DMS79 treated with DMSO at 0.1 percent for 48 hours (cell line): Measurements from ENCODE around the gene FBXW7.

Experiments
- DNase-seq: peaks from one replicate; lab custom pipeline; 2025; lab: John Stamatoyannopoulos, UW

Gene FBXW7

DNA sequence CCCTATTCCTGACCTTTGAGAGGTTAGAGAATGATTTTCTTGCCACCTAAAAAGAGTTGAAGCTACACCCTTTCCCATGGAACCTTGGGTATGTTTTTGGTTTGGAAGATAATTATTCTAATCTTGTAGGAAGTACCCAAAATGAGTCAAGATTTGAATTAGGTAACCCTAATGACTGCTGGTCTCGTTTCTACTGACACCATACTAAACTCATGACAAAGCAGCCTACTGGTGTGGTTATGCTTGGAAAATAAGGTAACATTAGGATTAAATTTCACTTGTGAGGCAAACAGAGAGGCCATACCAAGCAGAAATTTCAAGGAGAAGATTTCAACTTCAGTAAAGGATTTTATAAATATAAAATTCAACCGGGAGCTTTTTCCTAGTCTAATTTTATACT, 107.9 kb downstream of the FBXW7 start:
- no peak for DNase-seq

DNA sequence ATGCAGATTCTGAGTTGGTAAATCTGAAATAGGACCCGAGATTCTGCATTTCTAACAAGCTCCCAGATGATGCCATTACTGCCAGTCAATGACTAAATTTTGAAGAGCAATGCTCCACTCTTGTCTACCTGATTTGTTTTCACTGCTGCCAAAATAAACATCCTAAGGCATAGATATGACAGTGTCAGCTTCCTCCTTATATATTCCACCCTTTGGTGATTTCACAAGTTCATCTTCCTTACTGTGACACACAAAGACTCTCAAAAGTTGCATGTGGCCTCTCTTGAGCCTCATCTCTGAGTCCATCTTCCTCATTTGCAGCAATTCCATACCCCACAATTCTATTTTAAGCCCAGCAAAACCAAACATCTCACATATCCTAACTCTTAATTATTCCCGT, 110.9 kb downstream of the FBXW7 start:
- DNase-seq, result no peak

DNA sequence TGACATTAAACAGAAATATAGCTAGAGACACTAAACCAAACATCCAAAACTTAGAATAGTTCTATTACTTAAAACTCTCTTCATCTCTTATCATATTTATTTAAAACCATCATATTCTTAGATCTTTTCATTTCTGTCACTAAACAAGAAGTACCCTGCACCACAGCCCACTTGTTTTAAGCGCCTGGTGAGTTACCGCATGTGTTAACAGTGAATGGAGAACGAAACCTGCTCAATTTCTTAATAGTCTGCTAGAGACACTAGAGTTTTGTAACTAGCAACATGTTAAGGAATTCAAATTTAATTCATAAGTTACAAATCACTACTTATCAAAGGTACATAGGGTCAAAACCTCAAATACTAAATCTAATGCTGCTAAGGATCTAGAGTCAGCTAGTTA, 111.5 kb downstream of the FBXW7 start:
- DNase-seq, result no peak

DNA sequence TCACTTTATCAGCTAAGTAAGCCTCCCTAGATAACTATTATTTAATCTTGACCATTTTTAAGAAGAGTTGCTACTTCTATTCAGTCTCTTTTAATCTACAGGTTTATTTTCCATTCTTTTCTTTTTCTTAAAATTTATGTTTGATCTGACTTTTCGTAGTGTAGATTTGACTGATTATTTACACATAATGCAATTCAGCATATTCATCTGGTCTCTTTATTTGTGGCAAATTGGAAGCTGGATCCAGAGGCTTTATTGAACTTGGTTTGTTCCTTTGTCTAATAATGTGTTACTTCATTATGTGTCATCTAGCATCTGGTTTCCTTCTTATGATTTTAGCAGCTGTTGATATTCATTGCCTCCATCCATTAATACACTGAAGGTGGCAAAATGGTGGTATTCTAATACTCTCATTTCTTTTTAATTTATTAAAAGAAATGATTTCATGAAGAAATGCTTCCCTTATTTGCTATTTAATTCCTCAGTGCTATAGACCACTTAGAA, 113.0 kb downstream of the FBXW7 start:
- no peak for DNase-seq

- DNase-seq, result no peak
Measured at GRCh38 chr4:152421576-152421975, 114.3 kb downstream of the FBXW7 start.

GRCh38 chr4:152419809-152420208, 116.1 kb downstream of the FBXW7 start:
- no peak for DNase-seq

- DNase-seq, result no peak
Measured at GRCh38 chr4:152417673-152418072, 118.2 kb downstream of the FBXW7 start.

- DNase-seq, result no peak
Measured at GRCh38 chr4:152415980-152416379, 119.9 kb downstream of the FBXW7 start.

- DNase-seq, result no peak
Measured at GRCh38 chr4:152408514-152409327, 127.2 kb downstream of the FBXW7 start.

- DNase-seq, result no peak
Measured at GRCh38 chr4:152401424-152401823, 134.5 kb downstream of the FBXW7 start.

GRCh38 chr4:152399246-152399645, 136.6 kb downstream of the FBXW7 start:
- no peak for DNase-seq

- DNase-seq, result no peak
Measured at GRCh38 chr4:152398060-152398459, 137.8 kb downstream of the FBXW7 start.

- no peak for DNase-seq
Measured at GRCh38 chr4:152394791-152395190, 141.1 kb downstream of the FBXW7 start.

- DNase-seq, result no peak
Measured at GRCh38 chr4:152392079-152392478, 143.8 kb downstream of the FBXW7 start.

DNA sequence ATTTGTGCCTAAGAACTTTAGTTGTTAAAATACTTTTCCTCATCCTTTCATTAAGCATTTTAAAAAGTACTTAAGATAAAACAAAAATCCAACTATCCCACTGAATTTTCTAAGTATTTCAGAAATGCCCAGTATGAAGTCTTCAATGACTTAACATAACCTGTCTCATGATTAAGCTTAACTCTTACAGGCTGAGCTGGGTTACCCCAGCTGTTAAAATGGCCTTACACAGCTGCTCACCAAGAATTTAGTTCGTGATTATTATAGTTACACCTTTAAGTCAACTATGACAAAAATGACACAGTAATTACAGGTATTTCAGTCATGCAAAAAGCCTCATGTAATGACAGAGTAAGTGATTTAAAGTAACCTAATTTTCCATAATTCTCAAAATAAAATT, 145.7 kb downstream of the FBXW7 start:
- DNase-seq, result no peak

DNA sequence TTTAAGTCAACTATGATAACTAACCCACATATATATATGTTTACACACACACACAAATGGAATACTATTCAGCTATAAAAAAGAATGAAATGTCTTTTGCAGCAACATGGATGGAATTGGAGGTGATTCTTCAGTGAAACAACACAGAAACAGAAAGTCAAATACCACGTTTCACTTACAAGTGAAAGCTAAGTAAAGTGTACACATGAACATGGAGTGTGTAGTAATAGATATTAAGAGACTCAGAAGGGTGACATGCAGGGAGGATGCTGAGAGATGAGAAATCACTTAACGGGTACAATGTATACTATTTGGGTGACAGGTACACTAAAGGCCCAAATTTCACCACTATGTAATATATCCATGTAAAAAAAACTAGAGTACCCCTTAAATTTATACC, 146.5 kb downstream of the FBXW7 start:
- DNase-seq, result no peak

DNA sequence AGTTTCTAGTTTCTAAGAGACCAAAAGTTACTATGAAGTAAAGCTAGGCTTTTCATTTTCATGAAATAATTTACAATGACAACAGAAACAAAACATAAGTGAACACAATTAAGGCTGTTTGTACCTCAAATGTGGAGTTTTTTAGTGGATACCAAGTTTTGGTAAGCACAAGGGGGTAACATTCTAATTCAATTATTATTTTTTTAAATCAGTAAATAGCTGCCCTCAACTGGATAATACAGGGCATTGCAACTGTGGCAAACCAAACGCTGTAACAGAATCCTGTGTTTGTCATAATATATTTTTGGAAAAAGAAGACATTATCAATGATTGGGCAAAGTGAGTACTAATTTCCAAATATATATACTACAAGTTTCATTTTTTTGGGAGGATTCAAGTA, 150.3 kb downstream of the FBXW7 start:
- no peak for DNase-seq

DNA sequence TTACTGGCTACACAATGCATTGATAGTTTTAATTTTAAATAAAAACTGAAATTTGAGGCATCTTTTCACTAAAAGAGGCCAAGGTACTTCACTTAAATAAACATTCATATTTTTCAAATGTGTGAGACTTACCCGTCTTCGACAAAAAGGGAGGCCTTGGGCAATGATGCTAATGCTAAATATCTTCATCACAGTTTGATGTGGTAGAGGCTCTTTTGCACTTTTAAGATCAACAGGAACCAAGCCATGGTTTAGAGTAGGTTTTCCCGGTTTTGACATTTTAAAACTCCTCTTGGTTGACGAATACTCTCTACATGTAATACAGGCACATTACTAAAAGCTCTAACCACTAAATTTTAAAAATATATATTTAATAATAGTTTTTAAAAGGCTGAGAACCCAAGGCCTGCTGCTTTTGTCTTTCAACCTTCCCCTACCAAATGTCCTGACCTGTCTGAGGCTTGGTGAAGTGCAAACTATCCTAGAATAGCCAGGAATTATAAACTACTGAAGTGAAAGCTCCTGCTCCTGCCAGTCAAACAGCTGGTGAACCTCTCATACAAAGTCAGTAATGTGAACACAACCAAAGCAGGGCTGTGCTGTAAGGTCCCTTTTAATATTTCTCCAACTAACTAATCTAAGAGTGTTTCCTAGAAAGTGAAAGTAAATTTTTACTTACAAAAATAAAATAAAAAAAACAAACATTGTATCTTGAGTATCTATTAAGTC, 153.7 kb downstream of the FBXW7 start:
- no peak for DNase-seq

- DNase-seq, result no peak
Measured at GRCh38 chr4:152380919-152381318, 155.0 kb downstream of the FBXW7 start.

DNA sequence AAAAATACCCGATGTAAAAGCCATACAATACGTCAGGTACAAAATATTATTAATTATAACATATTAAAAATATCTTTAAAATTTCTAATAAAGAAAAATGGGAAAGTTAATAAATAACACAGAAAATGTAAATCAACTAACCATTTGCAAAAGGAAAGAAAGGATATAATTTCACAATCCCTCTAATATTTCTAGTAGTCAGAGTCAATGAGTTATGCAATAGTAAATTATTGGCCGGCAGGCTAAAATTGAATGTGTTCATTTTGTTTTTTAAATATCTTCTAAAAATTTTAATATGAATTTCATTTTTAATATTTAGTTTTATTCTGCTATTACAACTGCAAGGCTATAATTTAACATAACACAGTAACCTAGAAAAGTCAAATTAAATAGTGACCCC, 155.7 kb downstream of the FBXW7 start:
- no peak for DNase-seq

DNA sequence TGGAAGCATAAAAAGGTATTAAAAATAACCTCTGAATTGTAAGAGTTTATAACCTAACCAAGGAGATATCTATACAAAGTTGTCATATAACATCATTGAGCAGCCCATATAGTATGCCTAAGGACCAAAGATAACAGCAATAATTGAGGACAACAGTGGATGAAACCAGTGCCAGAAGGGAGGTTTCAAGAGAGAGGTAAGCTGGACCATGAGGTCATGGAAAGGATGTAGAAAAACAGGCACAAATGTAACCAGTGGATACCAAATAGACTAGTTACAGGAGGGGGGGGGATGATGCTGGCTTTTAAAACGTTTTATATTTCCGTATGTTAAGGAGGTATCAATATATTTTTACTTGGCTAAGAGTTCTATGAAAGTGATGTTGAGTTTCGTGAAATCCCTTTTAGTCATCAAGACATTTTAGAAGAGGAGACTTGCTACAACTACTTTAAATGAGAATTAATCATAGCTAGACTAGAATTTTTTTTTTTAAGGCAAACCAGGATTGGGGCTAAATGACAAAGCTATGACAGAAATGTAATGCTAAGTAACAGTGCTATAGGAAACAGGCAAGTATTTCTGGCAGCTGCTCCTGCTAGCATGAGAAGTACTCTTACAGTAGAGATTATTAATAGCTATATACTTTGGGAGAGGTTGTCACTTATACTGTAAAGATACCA, 161.1 kb downstream of the FBXW7 start:
- no peak for DNase-seq

DNA sequence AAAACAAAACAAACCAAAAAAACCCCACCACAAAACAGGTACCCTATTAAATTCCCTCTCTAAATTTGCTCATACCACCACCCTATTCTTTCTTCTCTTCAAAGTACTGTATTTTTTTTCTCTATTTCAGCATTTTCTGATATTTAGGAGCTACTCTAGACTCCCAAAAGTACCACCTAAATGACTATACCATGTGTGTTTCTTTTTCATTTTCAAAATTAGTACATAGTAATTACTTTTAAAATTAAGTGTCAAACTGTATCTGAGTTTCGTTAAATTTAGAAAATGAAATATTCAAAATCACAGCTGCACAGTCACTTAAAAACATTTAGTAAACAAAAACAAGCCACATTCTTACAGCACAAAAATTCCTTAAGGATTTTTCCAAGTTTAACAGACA, 161.7 kb downstream of the FBXW7 start:
- DNase-seq, result no peak

DNA sequence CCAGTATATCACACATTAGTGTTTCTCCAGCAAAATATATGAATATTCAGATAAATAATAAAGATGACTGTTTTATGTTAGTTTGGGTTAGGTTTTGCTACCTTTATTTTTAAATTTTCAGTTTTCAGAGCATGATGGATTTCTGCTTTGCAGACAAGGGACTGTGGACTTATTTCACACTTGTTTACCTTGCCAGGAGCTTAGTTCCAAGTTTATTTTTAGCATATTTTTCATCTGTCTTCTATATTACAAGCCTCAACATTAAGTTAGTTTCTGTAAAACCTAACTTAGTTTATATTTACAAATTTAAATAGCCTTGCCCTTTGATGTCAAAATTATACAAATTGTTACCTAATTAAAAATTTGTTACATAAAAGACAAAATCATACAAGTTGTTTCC, 163.4 kb downstream of the FBXW7 start:
- DNase-seq, result no peak
